Measurements from ENCODE around the gene EDN2. TPM values are rescaled to one million over a fixed set of nuclear protein-coding genes. Genes with fewer than 3 reads are reported as not detected.
A peak's percentile ranks its signal among the peaks of the same experiment; 100 is the strongest.

The EDN2 gene
- total RNA-seq, 1 experiment from 2014 or later = 0.28 TPM

DNA sequence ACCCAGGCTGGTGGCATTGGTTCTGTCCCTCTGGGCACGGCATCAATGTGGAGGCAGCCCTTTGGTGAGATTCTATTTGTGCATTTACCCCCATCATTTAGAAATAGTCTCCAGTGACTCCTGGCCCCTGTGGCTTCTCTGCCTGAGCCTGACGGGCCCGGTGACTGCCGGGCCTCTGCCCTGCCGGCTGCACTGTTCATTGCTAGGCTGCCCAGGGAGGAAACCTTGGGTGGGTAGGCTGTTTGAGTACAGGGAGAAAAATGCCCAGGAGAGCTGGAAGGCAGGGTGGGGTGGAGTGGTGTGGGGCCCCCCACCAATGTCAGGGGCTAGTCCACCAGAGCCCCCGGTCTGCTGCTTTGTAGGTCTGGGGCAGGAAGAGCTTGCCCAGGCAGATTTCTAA is 23.4 kb upstream of the EDN2 start:
- intact Hi-C loops (cut with micrococcal nuclease; ENCODE audit: unreplicated experiment) = no loop called here
- H3K4me3 Mint-ChIP-seq (ENCODE audit: low read depth, unreplicated experiment) = no peak overlapping the region
- no peak for DNase-seq
- H3K27ac Mint-ChIP-seq (ENCODE audit: unreplicated experiment) = no peak overlapping the region
- CTCF ChIA-PET = interaction anchor here (1.4 kb wide), 1 partner anchor 8 kb away, joined by 4 read pairs; no protein-coding TSS in a partner anchor
- no peaks in the 10 kb centered on the region for H3K9me3 Mint-ChIP-seq (ENCODE audit: low read depth, unreplicated experiment)
- peaks cover 22% of the 10 kb centered on the region for H3K4me1 Mint-ChIP-seq (ENCODE audit: low read depth, unreplicated experiment)
- H3K36me3 Mint-ChIP-seq (ENCODE audit: insufficient read depth, unreplicated experiment) = peaks cover 14% of the 10 kb centered on the region
- TF ChIP-seq, protein P1, sequence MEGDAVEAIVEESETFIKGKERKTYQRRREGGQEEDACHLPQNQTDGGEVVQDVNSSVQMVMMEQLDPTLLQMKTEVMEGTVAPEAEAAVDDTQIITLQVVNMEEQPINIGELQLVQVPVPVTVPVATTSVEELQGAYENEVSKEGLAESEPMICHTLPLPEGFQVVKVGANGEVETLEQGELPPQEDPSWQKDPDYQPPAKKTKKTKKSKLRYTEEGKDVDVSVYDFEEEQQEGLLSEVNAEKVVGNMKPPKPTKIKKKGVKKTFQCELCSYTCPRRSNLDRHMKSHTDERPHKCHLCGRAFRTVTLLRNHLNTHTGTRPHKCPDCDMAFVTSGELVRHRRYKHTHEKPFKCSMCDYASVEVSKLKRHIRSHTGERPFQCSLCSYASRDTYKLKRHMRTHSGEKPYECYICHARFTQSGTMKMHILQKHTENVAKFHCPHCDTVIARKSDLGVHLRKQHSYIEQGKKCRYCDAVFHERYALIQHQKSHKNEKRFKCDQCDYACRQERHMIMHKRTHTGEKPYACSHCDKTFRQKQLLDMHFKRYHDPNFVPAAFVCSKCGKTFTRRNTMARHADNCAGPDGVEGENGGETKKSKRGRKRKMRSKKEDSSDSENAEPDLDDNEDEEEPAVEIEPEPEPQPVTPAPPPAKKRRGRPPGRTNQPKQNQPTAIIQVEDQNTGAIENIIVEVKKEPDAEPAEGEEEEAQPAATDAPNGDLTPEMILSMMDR (IDR thresholded peaks at IDR 0.05; ENCODE audit: unreplicated experiment) = no peak
- no peaks in the 10 kb centered on the region for H3K27me3 Mint-ChIP-seq (ENCODE audit: unreplicated experiment)
- no TSS peak for BruUV-seq (replicated peaks)

- Mint-ChIP-seq H3K27ac (ENCODE audit: unreplicated experiment) (no peak overlapping the region), H3K4me1 (ENCODE audit: low read depth, unreplicated experiment) (peaks cover 22% of the 10 kb centered on the region), H3K4me3 (ENCODE audit: low read depth, unreplicated experiment) (no peak overlapping the region), H3K27me3 (ENCODE audit: unreplicated experiment) (no peaks in the 10 kb centered on the region), H3K9me3 (ENCODE audit: low read depth, unreplicated experiment) (no peaks in the 10 kb centered on the region), H3K36me3 (ENCODE audit: insufficient read depth, unreplicated experiment) (peaks cover 10% of the 10 kb centered on the region)
- intact Hi-C loops (cut with micrococcal nuclease; ENCODE audit: unreplicated experiment) = no loop called here
- DNase-seq = no peak
- CTCF ChIA-PET = interaction anchor here (1.4 kb wide), 1 partner anchor 9 kb away, joined by 4 read pairs; no protein-coding TSS in a partner anchor
- no TSS peak for BruUV-seq (replicated peaks)
- TF ChIP-seq, protein P1 (IDR thresholded peaks at IDR 0.05; ENCODE audit: unreplicated experiment) = no peak
Measured at GRCh38 chr1:41507110-41507720, 22.7 kb upstream of the EDN2 start.

DNA sequence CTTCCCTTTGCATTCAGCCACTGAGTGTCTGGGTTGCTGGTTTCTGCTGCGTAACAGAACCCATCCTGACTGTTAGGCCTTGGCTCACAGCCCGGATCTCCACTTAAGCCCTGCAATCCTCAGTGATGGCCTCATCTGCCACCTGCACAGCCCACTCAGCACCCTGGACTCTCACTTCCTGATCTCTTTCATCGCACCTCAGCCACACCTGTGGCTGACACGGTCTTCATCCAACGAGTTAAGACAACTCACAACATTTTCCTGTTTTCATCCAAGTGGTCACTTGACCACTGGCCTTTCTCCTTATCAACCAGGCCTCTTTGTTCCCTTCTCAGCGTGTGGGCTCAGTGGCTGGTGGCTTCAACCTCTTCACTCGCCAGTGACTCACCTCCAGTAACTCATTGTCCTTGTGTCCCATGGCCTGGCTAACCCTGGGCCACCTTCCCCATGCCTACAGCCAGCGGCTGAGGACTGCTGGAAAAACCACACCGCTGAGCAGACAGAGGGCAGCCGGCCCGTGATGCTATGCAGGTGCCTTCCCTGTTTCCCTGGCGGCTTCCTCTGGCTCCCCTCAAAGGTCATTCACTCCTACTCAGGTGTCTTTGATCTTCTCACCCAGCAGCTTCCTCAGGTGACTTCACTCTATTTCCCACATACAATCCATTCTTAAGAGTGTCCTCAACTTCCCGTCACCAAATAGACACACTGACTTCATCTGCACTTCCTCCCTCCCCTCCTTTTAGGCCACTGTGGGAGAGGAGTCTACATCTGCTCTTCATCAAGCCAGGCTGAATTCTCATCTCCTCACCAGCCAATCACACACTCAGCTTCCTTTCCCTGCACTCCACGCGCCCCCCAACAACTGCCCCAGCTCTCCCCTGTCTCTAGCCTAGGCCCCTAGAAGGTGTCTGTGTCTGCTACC is 19.9 kb upstream of the EDN2 start:
- Mint-ChIP-seq H3K4me1 (ENCODE audit: low read depth, unreplicated experiment) (peaks cover 37% of the 10 kb centered on the region), H3K36me3 (ENCODE audit: insufficient read depth, unreplicated experiment) (peaks cover 12% of the 10 kb centered on the region), H3K27me3 (ENCODE audit: unreplicated experiment) (no peaks in the 10 kb centered on the region), H3K4me3 (ENCODE audit: low read depth, unreplicated experiment) (peak overlapping the region; percentile 0), H3K9me3 (ENCODE audit: low read depth, unreplicated experiment) (no peaks in the 10 kb centered on the region), H3K27ac (ENCODE audit: unreplicated experiment) (peak overlapping the region; percentile 40)
- intact Hi-C loops (cut with micrococcal nuclease; ENCODE audit: unreplicated experiment) = no loop called here
- no TSS peak for BruUV-seq (replicated peaks)
- CTCF ChIA-PET = no interaction called here
- DNase-seq = peak; percentile 55
- TF ChIP-seq, protein P1 (IDR thresholded peaks at IDR 0.05; ENCODE audit: unreplicated experiment) = no peak

DNA sequence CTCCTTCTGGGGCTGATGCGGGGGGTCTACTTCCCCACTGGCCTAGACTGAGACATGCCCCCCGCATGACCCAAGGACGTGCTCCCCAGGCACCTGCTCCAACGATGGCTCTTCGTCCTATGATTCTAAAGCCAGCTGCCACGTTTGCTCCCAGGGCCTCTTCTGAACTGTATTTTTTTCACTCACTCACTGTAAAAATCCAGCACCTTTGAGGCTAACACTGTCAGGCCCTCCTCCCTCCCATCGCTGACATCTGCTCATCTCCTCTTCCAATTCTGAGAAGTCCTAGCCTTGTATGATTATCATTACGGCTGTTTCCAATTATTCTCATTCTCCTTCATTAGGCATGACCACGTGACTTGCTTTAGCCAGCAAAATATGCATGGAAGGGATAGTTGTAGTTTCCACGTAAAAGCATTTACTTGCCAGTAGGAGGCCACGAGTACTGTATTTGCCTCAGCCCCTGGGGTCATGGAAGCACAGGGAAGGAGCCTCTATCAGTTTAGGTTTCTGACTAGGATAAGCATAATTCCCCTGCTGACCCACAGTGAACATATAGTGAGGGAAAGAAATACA is 19.1 kb upstream of the EDN2 start:
- no TSS peak for BruUV-seq (replicated peaks)
- intact Hi-C loops (cut with micrococcal nuclease; ENCODE audit: unreplicated experiment) = no loop called here
- peaks cover 12% of the 10 kb centered on the region for H3K36me3 Mint-ChIP-seq (ENCODE audit: insufficient read depth, unreplicated experiment)
- H3K27ac Mint-ChIP-seq (ENCODE audit: unreplicated experiment) = peak overlapping the region; percentile 40
- H3K9me3 Mint-ChIP-seq (ENCODE audit: low read depth, unreplicated experiment) = no peaks in the 10 kb centered on the region
- no peaks in the 10 kb centered on the region for H3K27me3 Mint-ChIP-seq (ENCODE audit: unreplicated experiment)
- H3K4me1 Mint-ChIP-seq (ENCODE audit: low read depth, unreplicated experiment) = peaks cover 45% of the 10 kb centered on the region
- H3K4me3 Mint-ChIP-seq (ENCODE audit: low read depth, unreplicated experiment) = no peak overlapping the region
- no peak for DNase-seq
- TF ChIP-seq, protein P1 (IDR thresholded peaks at IDR 0.05; ENCODE audit: unreplicated experiment) = no peak
- CTCF ChIA-PET = no interaction called here

All from Calu3 (cell line).